Immature natural killer cell (primary cell): ENCODE measurements around the gene STIMATE. TPM values are rescaled to one million over a fixed set of nuclear protein-coding genes. Genes with fewer than 3 reads are reported as not detected.

Experiments used
- DNase-seq, 3 donors: peaks; one replicate each; pipeline ENCODE4 v3.0.0; 2022; ENCODE audit warnings: mixed read lengths in 1 of 3
- H3K27ac Mint-ChIP-seq, 6 donors: one replicate each; pipeline ENCODE4 v1.8.0; 2020; ENCODE audit warnings: mixed read lengths in 6 of 6, mild to moderate bottlenecking in 5 of 6, inconsistent platforms in 4 of 6, moderate library complexity in 3 of 6
- H3K27me3 Mint-ChIP-seq, 3 donors: one replicate each; pipeline ENCODE4 v1.8.0; 2020 to 2021; ENCODE audit warnings: low read depth in 3 of 3, mild to moderate bottlenecking in 3 of 3, mixed read lengths in 3 of 3, moderate library complexity in 3 of 3, inconsistent platforms in 1 of 3
- H3K36me3 Mint-ChIP-seq, 3 donors: one replicate each; pipeline ENCODE4 v1.8.0; 2020; ENCODE audit warnings: mixed read lengths in 3 of 3, inconsistent platforms in 2 of 3, mild to moderate bottlenecking in 2 of 3
- H3K4me1 Mint-ChIP-seq, 2 donors: one replicate each; pipeline ENCODE4 v1.8.0; 2020; ENCODE audit warnings: inconsistent platforms in 2 of 2, mild to moderate bottlenecking in 2 of 2, mixed read lengths in 2 of 2, moderate library complexity in 1 of 2
- H3K4me3 Mint-ChIP-seq, 5 donors: one replicate each; pipeline ENCODE4 v1.8.0; 2020; ENCODE audit warnings: mild to moderate bottlenecking in 5 of 5, mixed read lengths in 5 of 5, inconsistent platforms in 3 of 5, moderate library complexity in 3 of 5
- H3K9me3 Mint-ChIP-seq, 6 donors: one replicate each; pipeline ENCODE4 v1.8.0; 2020; ENCODE audit warnings: mild to moderate bottlenecking in 6 of 6, mixed read lengths in 6 of 6, inconsistent platforms in 4 of 6, moderate library complexity in 3 of 6
- polyA plus RNA-seq, 3 donors: library from polyadenylated mRNA; unstranded; fragments of 300-500 nt; fragmentation: Illumina TruSeq; gene quantifications; one replicate each; pipeline ENCODE4 v1.2.3, GENCODE V29; 2021

Gene STIMATE
- polyA plus RNA-seq, 3 donors from 2014 or later = 3.3 to 11.0 (median 8.2) TPM

- Mint-ChIP-seq H3K4me3 (no peak overlapping the region), H3K27ac (no peak overlapping the region), H3K4me1 (no peaks in the 10 kb centered on the region), H3K36me3 (peaks cover 28 to 37% (median 28%) of the 10 kb centered on the region in 3 donors), H3K27me3 (peaks cover 0 to 3% (median 0%) of the 10 kb centered on the region in 3 donors), H3K9me3 (no peaks in the 10 kb centered on the region)
- no peak for DNase-seq
These were observed 15.8 kb upstream of the STIMATE start for GRCh38 chr3:52912885-52913731.

- H3K9me3 Mint-ChIP-seq = no peaks in the 10 kb centered on the region
These were observed 13.5 kb upstream of the STIMATE start for GRCh38 chr3:52910823-52911222.

GRCh38 chr3:52907497-52907896, 10.1 kb upstream of the STIMATE start:
- Mint-ChIP-seq H3K4me3 (no peak overlapping the region), H3K4me1 (no peaks in the 10 kb centered on the region), H3K27ac (no peak overlapping the region), H3K27me3 (peaks cover 0 to 1% (median 0%) of the 10 kb centered on the region in 3 donors), H3K9me3 (no peaks in the 10 kb centered on the region), H3K36me3 (peaks cover 12 to 50% (median 32%) of the 10 kb centered on the region in 3 donors)
- DNase-seq = no peak

More at GRCh38 chr3:52910823-52911222, 13.5 kb upstream of the STIMATE start:
- Mint-ChIP-seq H3K4me1 (no peaks in the 10 kb centered on the region), H3K4me3 (no peak overlapping the region), H3K27me3 (peaks cover 0 to 3% (median 0%) of the 10 kb centered on the region in 3 donors), H3K27ac (peak overlapping the region in 1 of 6 donors; percentile 16), H3K36me3 (peaks cover 26 to 42% (median 32%) of the 10 kb centered on the region in 3 donors)
- DNase-seq = no peak

- Mint-ChIP-seq H3K27ac (no peak overlapping the region), H3K4me1 (no peaks in the 10 kb centered on the region), H3K9me3 (no peaks in the 10 kb centered on the region), H3K36me3 (peaks cover 4 to 41% (median 20%) of the 10 kb centered on the region in 3 donors), H3K4me3 (no peak overlapping the region), H3K27me3 (peaks cover 0 to 1% (median 1%) of the 10 kb centered on the region in 3 donors)
- no peak for DNase-seq
These were observed 7.2 kb upstream of the STIMATE start for GRCh38 chr3:52904552-52904951.

- H3K9me3 Mint-ChIP-seq = no peaks in the 10 kb centered on the region
- no peak overlapping the region for H3K27ac Mint-ChIP-seq
- H3K36me3 Mint-ChIP-seq = peaks cover 4 to 41% (median 20%) of the 10 kb centered on the region in 3 donors
- H3K4me3 Mint-ChIP-seq = no peak overlapping the region
- H3K27me3 Mint-ChIP-seq = peaks cover 0 to 1% (median 1%) of the 10 kb centered on the region in 3 donors
- no peak for DNase-seq
- no peaks in the 10 kb centered on the region for H3K4me1 Mint-ChIP-seq
These were observed 6.7 kb upstream of the STIMATE start for GRCh38 chr3:52904000-52904399.

- Mint-ChIP-seq H3K4me3 (peak overlapping the region; percentile 87 to 95 (median 91)), H3K9me3 (no peaks in the 10 kb centered on the region), H3K27ac (peak overlapping the region; percentile 58 to 89 (median 88)), H3K27me3 (peaks cover 0 to 1% (median 0%) of the 10 kb centered on the region in 3 donors), H3K4me1 (peaks cover 38 to 58% of the 10 kb centered on the region in 2 donors), H3K36me3 (peaks cover 0 to 4% (median 0%) of the 10 kb centered on the region in 3 donors)
- no peak for DNase-seq
These were observed 735 bp downstream of the STIMATE start for GRCh38 chr3:52896613-52897012.

GRCh38 chr3:52896151-52896550, 1.2 kb downstream of the STIMATE start:
- Mint-ChIP-seq H3K9me3 (no peaks in the 10 kb centered on the region), H3K4me1 (peaks cover 40 to 63% of the 10 kb centered on the region in 2 donors), H3K4me3 (peak overlapping the region; percentile 87 to 95 (median 91)), H3K27me3 (peaks cover 0 to 1% (median 0%) of the 10 kb centered on the region in 3 donors), H3K36me3 (peaks cover 0 to 4% (median 0%) of the 10 kb centered on the region in 3 donors), H3K27ac (peak overlapping the region in 5 of 6 donors; percentile 71 to 89 (median 89))
- no peak for DNase-seq

- Mint-ChIP-seq H3K4me3 (peak overlapping the region; percentile 87 to 95 (median 91)), H3K27ac (peak overlapping the region; percentile 16 to 89 (median 54)), H3K36me3 (peaks cover 0 to 4% (median 0%) of the 10 kb centered on the region in 3 donors), H3K27me3 (peaks cover 0 to under 1% (median 0%) of the 10 kb centered on the region in 3 donors), H3K9me3 (no peaks in the 10 kb centered on the region), H3K4me1 (peaks cover 42 to 70% of the 10 kb centered on the region in 2 donors)
- no peak for DNase-seq
These were observed 1.9 kb downstream of the STIMATE start for GRCh38 chr3:52895418-52895817.

- H3K27me3 Mint-ChIP-seq = no peaks in the 10 kb centered on the region
- H3K9me3 Mint-ChIP-seq = no peaks in the 10 kb centered on the region
- peaks cover 42 to 77% of the 10 kb centered on the region in 2 donors for H3K4me1 Mint-ChIP-seq
- peak overlapping the region in 3 of 5 donors; percentile 1 to 52 (median 12) for H3K4me3 Mint-ChIP-seq
- H3K27ac Mint-ChIP-seq = peak overlapping the region in 3 of 6 donors; percentile 3 to 29 (median 5)
- DNase-seq = no peak
- peaks cover 0 to 9% (median 0%) of the 10 kb centered on the region in 3 donors for H3K36me3 Mint-ChIP-seq
These were observed 2.6 kb downstream of the STIMATE start for GRCh38 chr3:52894756-52895155.

GRCh38 chr3:52893723-52894122, 3.6 kb downstream of the STIMATE start:
- Mint-ChIP-seq H3K4me3 (peak overlapping the region in 1 of 5 donors; percentile 86), H3K4me1 (peaks cover 42 to 77% of the 10 kb centered on the region in 2 donors), H3K36me3 (peaks cover 0 to 9% (median 0%) of the 10 kb centered on the region in 3 donors), H3K9me3 (no peaks in the 10 kb centered on the region), H3K27ac (peak overlapping the region in 4 of 6 donors; percentile 62 to 92 (median 83)), H3K27me3 (no peaks in the 10 kb centered on the region)
- no peak for DNase-seq

GRCh38 chr3:52892625-52893311, 4.6 kb downstream of the STIMATE start:
- Mint-ChIP-seq H3K36me3 (peaks cover 0 to 9% (median 0%) of the 10 kb centered on the region in 3 donors), H3K27ac (peak overlapping the region; percentile 62 to 92 (median 81)), H3K27me3 (no peaks in the 10 kb centered on the region), H3K4me3 (peak overlapping the region in 4 of 5 donors; percentile 40 to 86 (median 64)), H3K9me3 (no peaks in the 10 kb centered on the region), H3K4me1 (peaks cover 42 to 78% of the 10 kb centered on the region in 2 donors)
- DNase-seq = peak in 2 of 3 donors; percentile 27 to 45

- Mint-ChIP-seq H3K27ac (peak overlapping the region in 4 of 6 donors; percentile 16 to 92 (median 56)), H3K4me3 (peak overlapping the region in 1 of 5 donors; percentile 86), H3K4me1 (peaks cover 42 to 78% of the 10 kb centered on the region in 2 donors)
These were observed 5.1 kb downstream of the STIMATE start for GRCh38 chr3:52892290-52892624.

GRCh38 chr3:52891615-52892081, 5.7 kb downstream of the STIMATE start:
- no peaks in the 10 kb centered on the region for H3K27me3 Mint-ChIP-seq
- H3K36me3 Mint-ChIP-seq = peaks cover 0 to 11% (median 0%) of the 10 kb centered on the region in 3 donors
- peak overlapping the region in 4 of 6 donors; percentile 19 to 78 (median 60) for H3K27ac Mint-ChIP-seq
- DNase-seq = no peak
- H3K4me3 Mint-ChIP-seq = peak overlapping the region in 2 of 5 donors; percentile 11 to 23
- H3K9me3 Mint-ChIP-seq = no peaks in the 10 kb centered on the region
- H3K4me1 Mint-ChIP-seq = peaks cover 39 to 75% of the 10 kb centered on the region in 2 donors

More at GRCh38 chr3:52892290-52892624, 5.1 kb downstream of the STIMATE start:
- no peaks in the 10 kb centered on the region for H3K27me3 Mint-ChIP-seq
- no peak for DNase-seq
- peaks cover 0 to 9% (median 0%) of the 10 kb centered on the region in 3 donors for H3K36me3 Mint-ChIP-seq
- no peaks in the 10 kb centered on the region for H3K9me3 Mint-ChIP-seq
